Measurements from ENCODE around the gene THRA.

THRA gene

GRCh38 chr17:40064971-40065768, 2.4 kb downstream of the THRA start:
- peak; percentile 48 for DNase-seq (ENCODE audit: low spot score)

GRCh38 chr17:40065769-40066510, 3.2 kb downstream of the THRA start:
- peak; percentile 19 for DNase-seq (ENCODE audit: low spot score)

GRCh38 chr17:40067710-40068109, 4.9 kb downstream of the THRA start:
- DNase-seq (ENCODE audit: low spot score): no peak

- DNase-seq (ENCODE audit: low spot score): peak; percentile 63
Observed at GRCh38 chr17:40068129-40068581, 5.4 kb downstream of the THRA start.

GRCh38 chr17:40068584-40068916, 5.8 kb downstream of the THRA start:
- DNase-seq (ENCODE audit: low spot score): no peak

- peak; percentile 97 for DNase-seq (ENCODE audit: low spot score)
Observed at GRCh38 chr17:40068917-40069750, 6.4 kb downstream of the THRA start.

GRCh38 chr17:40069751-40070708, 7.3 kb downstream of the THRA start:
- peak; percentile 72 for DNase-seq (ENCODE audit: low spot score)

GRCh38 chr17:40070709-40071312, 8.0 kb downstream of the THRA start:
- DNase-seq (ENCODE audit: low spot score): no peak

GRCh38 chr17:40071313-40072039, 8.7 kb downstream of the THRA start:
- peak; percentile 74 for DNase-seq (ENCODE audit: low spot score)

GRCh38 chr17:40072040-40072734, 9.4 kb downstream of the THRA start:
- DNase-seq (ENCODE audit: low spot score): peak; percentile 72

GRCh38 chr17:40072735-40073346, 10.1 kb downstream of the THRA start:
- DNase-seq (ENCODE audit: low spot score): peak; percentile 51

- no peak for DNase-seq (ENCODE audit: low spot score)
Observed at GRCh38 chr17:40073454-40074174, 10.8 kb downstream of the THRA start.

- no peak for DNase-seq (ENCODE audit: low spot score)
Observed at GRCh38 chr17:40074175-40074512, 11.4 kb downstream of the THRA start.

- DNase-seq (ENCODE audit: low spot score): no peak
Observed at GRCh38 chr17:40074871-40075200, 12.1 kb downstream of the THRA start.

GRCh38 chr17:40075201-40075941, 12.6 kb downstream of the THRA start:
- DNase-seq (ENCODE audit: low spot score): peak; percentile 82

GRCh38 chr17:40075942-40076498, 13.3 kb downstream of the THRA start:
- peak; percentile 34 for DNase-seq (ENCODE audit: low spot score)

- DNase-seq (ENCODE audit: low spot score): peak; percentile 75
Observed at GRCh38 chr17:40076591-40076990, 13.8 kb downstream of the THRA start.

GRCh38 chr17:40079545-40079944, 16.8 kb downstream of the THRA start:
- DNase-seq (ENCODE audit: low spot score): no peak

Data from cerebellar cortex (tissue), 1 donor.